Caco-2 (cell line): ENCODE measurements around the gene TMOD1. TPM values are rescaled to one million over a fixed set of nuclear protein-coding genes. Genes with fewer than 3 reads are reported as not detected.

ENCODE experiments used
- BruUV-seq: library from RNA; stranded (reverse); fragments of 400-500 nt; replicated peaks from 2 replicates; lab custom pipeline; 2021; lab: Mats Ljungman, UMichigan
- CTCF ChIA-PET: fragments of 300-600 bp; sonication (Branson Sonifier 250); formaldehyde crosslinking; loops from one replicate; lab custom pipeline; 2022; ENCODE audit warnings: antibody characterized with exemption; lab: Charles Lee
- POLR2A ChIA-PET: fragments of 300-600 bp; sonication (Branson Sonifier 250); formaldehyde crosslinking; loops from one replicate; lab custom pipeline; 2022; ENCODE audit warnings: antibody characterized with exemption; lab: Charles Lee
- DNase-seq, 2 experiments: peaks; one replicate each; pipeline versions ENCODE4 v3.0.0 to v3.0.0-alpha.2; 2020 to 2022
- H3K27me3 ChIP-seq: replicated peaks from 2 replicates; pipeline ENCODE4 v1.6.0; 2011; ENCODE audit warnings: low read length; ENCODE audit not compliant: control insufficient read depth, insufficient read depth
- H3K36me3 ChIP-seq: 2 replicates; pipeline ENCODE4 v1.5.1; 2011; ENCODE audit warnings: low read length; ENCODE audit not compliant: control insufficient read depth, insufficient read depth
- H3K4me1 ChIP-seq: fragments of 250-450 bp; sonication (Bioruptor Pico); 2 replicates; pipeline ENCODE4 v1.5.1; 2020; ENCODE audit warnings: mild to moderate bottlenecking
- H3K4me3 ChIP-seq: 2 replicates; pipeline ENCODE4 v1.5.1; 2011; ENCODE audit warnings: low read depth, mild to moderate bottlenecking, control low read depth, low read length
- H3K9me3 ChIP-seq: fragments of 250-450 bp; sonication (Bioruptor Pico); 2 replicates; pipeline ENCODE4 v1.5.1; 2020; ENCODE audit warnings: mild to moderate bottlenecking, moderate library complexity
- H3K27ac Mint-ChIP-seq: one replicate; pipeline ENCODE4 v1.8.0; 2022; ENCODE audit warnings: mixed read lengths; ENCODE audit not compliant: unreplicated experiment
- H3K27me3 Mint-ChIP-seq: one replicate; pipeline ENCODE4 v1.8.0; 2022; ENCODE audit warnings: mixed read lengths; ENCODE audit not compliant: insufficient read depth, unreplicated experiment
- H3K36me3 Mint-ChIP-seq: one replicate; pipeline ENCODE4 v1.8.0; 2022; ENCODE audit warnings: mild to moderate bottlenecking, mixed read lengths; ENCODE audit not compliant: insufficient read depth, unreplicated experiment
- H3K4me1 Mint-ChIP-seq: one replicate; pipeline ENCODE4 v1.8.0; 2022; ENCODE audit warnings: low read depth, mixed read lengths; ENCODE audit not compliant: unreplicated experiment
- H3K4me3 Mint-ChIP-seq: one replicate; pipeline ENCODE4 v1.8.0; 2022; ENCODE audit warnings: mild to moderate bottlenecking, moderate library complexity, mixed read lengths; ENCODE audit not compliant: unreplicated experiment
- H3K9me3 Mint-ChIP-seq: one replicate; pipeline ENCODE4 v1.8.0; 2022; ENCODE audit warnings: mixed read lengths; ENCODE audit not compliant: unreplicated experiment
- CTCF ChIP-seq, 2 experiments: fragments of 200-600 bp in 1 of 2; IDR thresholded peaks; 1 replicate in 1 of 2; 2 replicates in 1 of 2; pipeline versions ENCODE4 v1.5.1 to v1.8.0; 2011 to 2022; ENCODE audit warnings: antibody characterized with exemption in 1 of 2, control low read depth in 1 of 2, inconsistent platforms in 1 of 2, low read depth in 1 of 2, low read length in 1 of 2, mild to moderate bottlenecking in 1 of 2, moderate library complexity in 1 of 2; ENCODE audit not compliant: insufficient read depth in 1 of 2, severe bottlenecking in 1 of 2, unreplicated experiment in 1 of 2
- intact Hi-C: fragments of 100-400 bp; cut with micrococcal nuclease; formaldehyde crosslinking; loops from one replicate; pipeline ENCODE4 v1.10.0; 2022; ENCODE audit not compliant: unreplicated experiment
- total RNA-seq: library from RNA; stranded (reverse); gene quantifications from 2 replicates; pipeline ENCODE4 v1.2.3, GENCODE V29; 2022

The TMOD1 gene
- total RNA-seq, 1 experiment from 2014 or later, result 1.1 TPM

- intact Hi-C loops, result no loop called here
- Mint-ChIP-seq H3K36me3 (peaks cover 6% of the 10 kb centered on the region), H3K27ac (no peak overlapping the region), H3K27me3 (no peaks in the 10 kb centered on the region), H3K9me3 (no peaks in the 10 kb centered on the region), H3K4me1 (no peaks in the 10 kb centered on the region), H3K4me3 (no peak overlapping the region)
- no peaks in the 10 kb centered on the region for H3K9me3 ChIP-seq
- DNase-seq, result no peak
- no peaks in the 10 kb centered on the region for H3K27me3 ChIP-seq
- H3K4me3 ChIP-seq, result no peak overlapping the region
- ChIA-PET CTCF (no interaction called here), POLR2A (no interaction called here)
- BruUV-seq, result no TSS peak
- H3K4me1 ChIP-seq, result no peaks in the 10 kb centered on the region
- TF ChIP-seq CTCF (IDR thresholded peaks at IDR 0.05; ENCODE audit: insufficient read depth in 1 of 2, low read depth in 1 of 2, low read length in 1 of 2, severe bottlenecking in 1 of 2, unreplicated experiment in 1 of 2), result no peak
- no peaks in the 10 kb centered on the region for H3K36me3 ChIP-seq
Measured at GRCh38 chr9:97519441-97519970, 18.0 kb downstream of the TMOD1 start.

GRCh38 chr9:97521576-97522333 is 20.3 kb downstream of the TMOD1 start:
- TF ChIP-seq CTCF (IDR thresholded peaks at IDR 0.05; ENCODE audit: insufficient read depth in 1 of 2, low read depth in 1 of 2, low read length in 1 of 2, severe bottlenecking in 1 of 2, unreplicated experiment in 1 of 2), result no peak
- ChIA-PET CTCF (no interaction called here), POLR2A (no interaction called here)
- Mint-ChIP-seq H3K27me3 (no peaks in the 10 kb centered on the region), H3K36me3 (peaks cover 6% of the 10 kb centered on the region), H3K27ac (no peak overlapping the region), H3K4me1 (no peaks in the 10 kb centered on the region), H3K9me3 (no peaks in the 10 kb centered on the region), H3K4me3 (no peak overlapping the region)
- no peaks in the 10 kb centered on the region for H3K36me3 ChIP-seq
- no TSS peak for BruUV-seq
- intact Hi-C loops, result no loop called here
- H3K9me3 ChIP-seq, result no peaks in the 10 kb centered on the region
- DNase-seq, result no peak
- no peak overlapping the region for H3K4me3 ChIP-seq
- H3K4me1 ChIP-seq, result no peaks in the 10 kb centered on the region
- H3K27me3 ChIP-seq, result no peaks in the 10 kb centered on the region

GRCh38 chr9:97524424-97524823 is 23.0 kb downstream of the TMOD1 start:
- peaks cover 13% of the 10 kb centered on the region for H3K36me3 Mint-ChIP-seq
- Histone ChIP-seq H3K4me3 (no peak overlapping the region), H3K36me3 (no peaks in the 10 kb centered on the region), H3K4me1 (peaks cover 12% of the 10 kb centered on the region; the same call in 1 of the 2 replicates), H3K27me3 (no peaks in the 10 kb centered on the region), H3K9me3 (no peaks in the 10 kb centered on the region)
- no TSS peak for BruUV-seq
- TF ChIP-seq CTCF (IDR thresholded peaks at IDR 0.05; ENCODE audit: insufficient read depth in 1 of 2, low read depth in 1 of 2, low read length in 1 of 2, severe bottlenecking in 1 of 2, unreplicated experiment in 1 of 2), result no peak
- ChIA-PET POLR2A (no interaction called here), CTCF (no interaction called here)
- no peak overlapping the region for H3K27ac Mint-ChIP-seq
- H3K4me1 Mint-ChIP-seq, result peaks cover 10% of the 10 kb centered on the region
- H3K4me3 Mint-ChIP-seq, result no peak overlapping the region
- intact Hi-C loops, result no loop called here
- H3K27me3 Mint-ChIP-seq, result no peaks in the 10 kb centered on the region
- no peak for DNase-seq
- no peaks in the 10 kb centered on the region for H3K9me3 Mint-ChIP-seq
